Activated CD8-positive, alpha-beta memory T cell treated with anti-CD3 and anti-CD28 coated beads for 1 hour (primary cell): Measurements from ENCODE around the gene FMO2.

Experiments
- DNase-seq, 2 donors: peaks; one replicate each; pipeline ENCODE4 v3.0.0-alpha.2; 2020; ENCODE audit warnings: low read depth in 1 of 2; ENCODE audit errors: extremely low read depth in 1 of 2

FMO2 gene

DNA sequence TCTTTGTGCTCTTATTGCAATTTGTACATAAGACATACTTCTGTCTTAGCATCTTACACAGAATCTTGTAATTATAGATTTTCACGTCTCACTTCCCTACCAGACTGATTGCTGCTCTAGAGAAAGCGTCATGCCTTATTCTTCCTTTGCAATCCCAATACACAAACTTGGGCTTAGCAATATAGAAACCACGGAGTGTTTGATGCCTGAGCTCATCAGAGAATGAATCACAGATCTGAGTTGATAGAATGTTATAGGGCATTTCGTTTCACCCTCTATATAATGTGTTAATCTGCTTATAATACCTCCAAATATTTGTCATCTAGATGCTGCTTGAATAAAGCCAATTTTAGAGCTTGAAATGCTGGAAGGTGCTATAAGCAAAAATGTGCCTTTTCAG lies 69.8 kb downstream of the FMO2 start:
- no peak for DNase-seq

GRCh38 chr1:171256940-171257606 lies 72.0 kb downstream of the FMO2 start:
- DNase-seq: no peak

DNA sequence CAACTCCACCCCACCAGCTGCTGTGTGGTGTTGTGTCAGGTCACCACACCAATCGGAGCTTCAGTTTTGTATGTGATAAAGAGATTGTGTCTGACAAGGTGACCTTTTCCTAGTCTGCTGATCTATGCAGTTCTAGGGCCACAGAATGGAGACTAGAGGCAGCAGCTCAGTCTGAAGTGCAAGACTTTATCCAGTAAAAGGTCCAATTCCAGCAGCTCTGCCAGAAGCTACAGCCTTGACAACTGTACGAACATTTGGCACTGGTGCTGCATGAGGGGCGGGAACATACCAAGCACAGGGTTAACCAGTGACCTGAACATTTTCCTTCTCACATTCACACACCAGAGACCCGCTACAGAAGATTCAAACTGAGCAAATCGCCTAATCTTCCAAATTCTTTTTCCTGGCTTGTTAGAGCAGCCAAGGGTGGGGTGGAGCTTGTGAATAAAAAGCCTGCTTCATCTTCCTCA lies 72.5 kb downstream of the FMO2 start:
- DNase-seq: no peak

DNA sequence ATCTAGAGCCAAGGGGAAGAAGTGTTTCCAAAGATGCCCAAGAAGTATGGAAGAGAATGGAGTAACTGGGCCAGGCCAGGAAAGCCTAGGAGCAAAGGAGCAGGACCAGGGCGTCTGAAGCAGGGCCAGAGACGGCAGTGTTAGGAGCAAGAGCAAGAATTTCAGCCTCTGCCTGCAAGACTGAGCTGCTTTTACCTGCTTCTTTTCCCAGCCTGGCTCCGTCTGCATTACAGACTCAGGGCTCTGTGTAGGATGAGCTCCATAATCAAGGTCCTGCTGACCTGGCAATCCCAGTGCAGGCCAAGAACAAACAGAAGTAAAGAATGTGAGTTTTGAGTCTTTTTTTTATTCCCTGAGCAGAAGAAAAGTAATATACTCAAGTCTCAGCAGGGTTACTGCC lies 73.3 kb downstream of the FMO2 start:
- DNase-seq: no peak

DNA sequence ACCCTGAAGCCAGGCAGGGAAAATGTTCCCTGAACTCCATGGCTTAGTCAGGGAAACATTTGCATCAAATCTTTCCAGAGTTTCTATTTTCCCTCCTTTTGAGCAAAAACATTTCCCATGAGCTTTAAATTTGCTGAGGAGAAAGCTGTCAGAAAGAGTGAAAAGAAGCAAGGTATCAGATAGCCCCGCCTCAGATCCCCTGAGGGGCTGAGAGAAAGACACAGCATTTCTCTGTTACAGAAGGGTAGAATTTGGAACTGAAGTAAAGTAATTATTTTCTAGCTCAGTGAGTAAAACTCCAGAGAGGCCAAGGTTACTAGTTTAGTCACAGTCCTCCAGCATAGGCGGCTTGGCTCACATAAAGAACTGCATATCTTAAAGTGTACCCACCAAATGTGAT lies 73.8 kb downstream of the FMO2 start:
- no peak for DNase-seq
